ENCODE results near the gene PTPRJ.
A peak's percentile ranks its signal among the peaks of the same experiment; 100 is the strongest.
"Not testable (repeated sequence)": the region's sequence is repeated elsewhere in the genome, so short reads cannot be mapped to it uniquely, and the experiment has no call there.

PTPRJ gene

DNA sequence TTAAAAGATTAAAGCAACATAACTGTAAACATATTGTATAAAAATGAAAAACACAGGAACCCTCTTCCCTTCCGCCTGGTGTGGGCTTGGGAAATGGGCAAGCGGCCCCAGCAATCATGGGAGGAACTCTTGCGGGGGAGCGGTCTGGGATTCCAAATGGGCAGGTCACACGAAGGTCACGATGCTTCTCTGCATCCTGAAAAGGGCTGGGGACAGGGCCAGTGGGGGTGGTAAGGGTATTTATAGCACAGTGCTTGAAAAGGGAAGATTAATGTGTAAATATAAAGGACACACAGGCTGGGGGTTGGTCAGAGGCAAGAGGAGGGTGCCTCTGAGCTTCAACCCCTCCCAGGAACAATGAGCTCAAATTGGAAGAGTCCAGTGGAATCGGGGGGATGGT lies 189.4 kb downstream of the PTPRJ start:
- DNase-seq: no peak

DNA sequence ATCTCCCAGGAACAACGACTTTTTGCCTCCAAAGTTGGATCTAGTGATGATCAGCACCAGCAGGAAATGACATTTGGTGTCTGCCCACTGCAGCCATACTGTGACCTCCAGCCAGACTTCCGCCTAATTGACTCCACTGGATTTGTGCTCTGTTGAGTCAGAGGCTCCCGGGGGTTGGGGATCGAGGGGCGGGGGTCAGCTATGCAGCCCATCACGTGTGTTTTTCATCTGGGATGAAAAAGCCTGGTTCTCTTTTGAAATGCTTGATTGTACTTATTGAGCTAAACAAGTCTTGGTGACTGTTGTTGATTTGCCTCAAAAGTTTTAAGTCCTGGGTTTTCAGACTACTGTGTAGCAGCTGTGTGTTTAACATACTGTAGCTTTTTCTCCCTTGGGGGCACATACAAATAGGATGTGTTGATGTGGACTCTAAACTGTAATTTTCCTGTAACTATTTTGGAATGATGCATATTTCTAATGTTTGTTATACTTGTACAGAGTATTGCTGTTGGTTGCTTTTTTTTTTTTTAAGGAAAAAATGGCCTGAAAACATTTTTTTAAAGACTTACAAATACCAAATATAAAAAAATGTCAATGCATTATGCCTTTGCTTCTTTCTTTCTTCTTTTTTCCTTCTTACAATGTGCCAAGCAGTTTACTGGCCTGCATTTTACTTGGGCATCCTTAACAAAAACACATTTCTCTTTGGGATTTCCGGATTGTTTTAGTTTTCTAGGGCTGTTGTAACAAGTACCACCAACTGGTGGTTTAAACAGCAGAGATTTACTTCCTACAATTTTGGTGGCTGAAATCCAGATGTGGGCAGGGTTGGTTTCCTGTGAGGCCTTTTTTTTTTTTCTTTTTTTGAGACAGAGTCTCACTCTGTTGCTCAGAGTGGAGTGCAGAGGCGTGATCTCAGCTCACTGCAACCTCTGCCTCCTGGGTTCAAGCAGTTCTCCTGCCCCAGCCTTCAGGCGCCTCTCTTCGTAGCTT lies 190.2 kb downstream of the PTPRJ start:
- no peak for DNase-seq

DNA sequence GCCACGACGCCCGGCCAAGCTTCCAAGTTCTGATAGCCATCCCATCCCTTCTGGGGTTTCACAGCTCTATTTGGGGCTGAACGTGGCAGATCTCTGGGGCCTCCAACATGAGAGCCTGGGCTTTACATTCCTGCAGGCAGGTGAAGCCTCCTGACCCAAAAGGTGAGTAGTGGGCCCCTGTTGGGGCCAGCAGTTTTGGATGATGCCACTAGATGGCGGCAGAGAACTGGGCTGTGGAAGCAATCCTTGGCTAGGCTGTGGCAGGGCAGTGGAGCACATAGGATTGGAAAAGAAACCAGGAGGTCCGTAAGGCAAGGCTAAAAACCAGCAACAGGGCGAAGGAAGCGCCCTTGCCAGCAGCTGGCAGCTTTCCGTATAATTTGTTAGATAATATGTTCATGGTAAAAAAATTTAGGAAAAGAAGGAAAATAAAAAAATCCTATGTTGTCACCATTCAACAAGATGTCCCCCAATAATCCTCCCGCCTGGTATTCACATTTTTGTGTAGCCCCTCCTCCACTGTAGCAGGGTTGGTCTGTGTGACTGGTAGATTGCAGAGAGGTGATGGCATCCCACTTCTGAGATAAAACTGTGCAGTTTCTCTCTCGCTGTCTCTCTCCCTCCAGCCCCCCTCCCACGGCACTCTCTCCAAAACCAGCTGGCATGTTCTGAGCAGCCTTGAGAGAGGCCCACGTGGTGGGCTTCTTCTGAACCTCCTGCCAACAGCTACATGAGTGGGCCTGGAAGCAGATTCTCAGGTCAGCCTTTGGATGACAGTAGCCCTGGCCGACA lies 192.7 kb downstream of the PTPRJ start:
- peak; percentile 20 for DNase-seq

DNA sequence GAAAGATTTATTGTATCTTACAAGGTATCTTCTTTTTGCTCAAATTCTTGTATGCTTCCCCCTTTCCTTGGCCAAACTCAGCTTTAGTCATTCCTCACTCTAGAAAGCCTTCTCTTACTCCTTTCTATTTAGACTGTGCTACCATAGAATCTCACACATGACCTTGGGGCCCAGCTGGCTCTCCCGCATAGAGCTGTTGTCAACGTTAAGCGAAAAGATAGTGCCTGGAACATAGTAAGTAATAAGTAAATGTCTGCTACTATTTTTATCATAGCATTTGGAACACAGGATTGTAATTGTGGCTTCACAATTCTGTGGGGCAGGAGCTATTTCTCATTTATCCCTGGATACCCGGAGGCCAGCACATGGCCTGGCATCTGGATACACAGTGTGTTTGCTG lies 197.3 kb downstream of the PTPRJ start:
- DNase-seq: no peak

DNA sequence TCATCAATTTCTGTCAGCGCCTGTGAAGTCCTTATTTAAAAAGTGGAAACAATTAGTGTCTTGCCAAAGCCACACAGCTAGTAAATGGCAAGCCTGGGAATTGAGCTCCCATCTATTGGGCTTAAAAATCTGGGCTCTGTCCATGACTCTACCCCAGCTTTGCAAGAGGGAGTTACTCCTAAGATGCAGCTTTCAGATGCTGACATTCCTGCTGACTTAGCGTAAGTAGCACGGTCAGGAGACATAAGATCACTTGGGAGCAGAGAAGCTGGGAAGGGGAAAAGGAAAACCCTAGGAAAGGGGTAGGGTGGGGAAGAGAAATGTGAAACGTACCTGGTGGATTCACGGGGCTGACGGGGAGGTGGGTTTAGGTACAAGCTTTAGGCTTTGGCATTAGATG lies 200.3 kb downstream of the PTPRJ start:
- DNase-seq: no peak

DNA sequence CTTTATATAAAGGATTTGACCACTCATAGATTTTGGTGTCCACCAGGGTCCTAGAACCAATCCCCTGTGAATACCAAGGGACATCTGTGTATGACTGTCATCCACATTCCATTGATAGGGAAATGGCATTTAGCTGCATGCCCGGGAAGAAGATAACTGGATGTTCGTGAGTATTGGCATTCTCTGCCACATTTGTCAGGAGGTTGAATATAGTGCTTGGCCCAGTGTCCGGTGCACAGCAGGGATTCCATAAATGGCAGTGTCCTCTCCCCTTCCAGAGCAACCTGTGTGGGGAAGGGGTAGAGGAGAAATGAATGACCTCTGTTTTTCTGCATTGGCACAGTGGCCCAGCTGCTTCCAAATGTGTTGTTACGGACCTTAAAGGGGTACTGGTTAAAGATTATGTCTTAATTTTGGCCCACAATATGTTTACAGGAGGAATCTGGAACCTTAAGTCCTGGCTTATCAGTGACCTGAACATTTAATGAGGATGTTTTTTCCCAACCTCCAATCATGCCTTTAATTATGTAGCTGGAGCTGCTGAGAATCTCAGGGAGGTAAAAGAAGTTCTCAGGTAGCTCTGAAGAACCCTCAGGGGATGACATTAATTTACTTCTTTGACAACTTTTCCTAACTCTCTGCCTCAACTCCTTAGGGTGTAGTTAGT lies 202.6 kb downstream of the PTPRJ start:
- no peak for DNase-seq

DNA sequence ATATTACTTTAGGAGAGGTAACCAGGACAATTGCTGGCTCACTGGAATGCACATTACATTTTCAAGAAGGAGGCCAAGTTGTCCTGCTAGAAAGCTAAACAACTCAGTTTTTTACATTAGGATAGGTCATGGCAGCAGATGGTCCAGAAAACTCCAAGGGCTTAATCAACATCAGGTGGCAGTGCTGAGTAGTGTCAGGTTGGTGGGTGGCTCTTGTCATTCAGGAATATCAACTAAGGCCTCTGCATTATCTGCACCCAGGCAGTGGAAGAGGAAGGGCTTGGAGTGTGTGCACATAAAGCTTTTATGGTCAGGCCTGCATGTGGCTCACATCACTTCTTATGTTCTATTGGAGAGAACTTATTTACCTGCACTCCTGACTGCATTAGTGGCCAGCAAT lies 204.1 kb downstream of the PTPRJ start:
- DNase-seq: no peak

DNA sequence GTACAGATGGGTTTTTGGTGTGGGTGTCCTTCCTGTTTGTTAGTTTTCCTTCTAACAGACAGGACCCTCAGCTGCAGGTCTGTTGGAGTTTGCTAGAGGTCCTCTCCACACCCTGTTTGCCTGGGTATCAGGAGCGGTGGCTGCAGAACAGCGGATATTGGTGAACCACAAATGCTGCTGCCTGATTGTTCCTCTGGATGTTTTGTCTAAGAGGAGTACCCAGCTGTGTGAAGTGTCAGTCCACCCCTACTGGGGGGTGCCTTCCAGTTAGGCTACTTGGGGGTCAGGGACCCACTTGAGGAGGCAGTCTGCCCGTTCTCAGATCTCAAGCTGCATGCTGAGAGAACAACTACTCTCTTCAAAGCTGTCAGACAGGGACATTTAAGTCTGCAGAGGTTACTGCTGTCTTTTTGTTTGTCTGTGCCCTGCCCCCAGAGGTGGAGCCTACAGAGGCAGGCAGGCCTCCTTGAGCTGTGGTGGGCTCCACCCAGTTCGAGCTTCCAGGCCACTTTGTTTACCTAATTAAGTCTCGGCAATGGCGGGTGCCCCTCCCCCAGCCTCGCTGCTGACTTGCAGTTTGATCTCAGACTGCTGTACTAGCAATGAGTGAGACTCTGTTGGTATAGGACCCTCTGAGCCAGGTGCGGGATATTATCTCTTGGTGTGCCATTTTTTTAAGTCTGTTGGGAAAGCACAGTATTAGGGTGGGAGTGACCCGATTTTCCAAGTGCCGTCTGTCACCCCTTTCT lies 210.7 kb downstream of the PTPRJ start:
- DNase-seq: not testable (repeated sequence)

DNA sequence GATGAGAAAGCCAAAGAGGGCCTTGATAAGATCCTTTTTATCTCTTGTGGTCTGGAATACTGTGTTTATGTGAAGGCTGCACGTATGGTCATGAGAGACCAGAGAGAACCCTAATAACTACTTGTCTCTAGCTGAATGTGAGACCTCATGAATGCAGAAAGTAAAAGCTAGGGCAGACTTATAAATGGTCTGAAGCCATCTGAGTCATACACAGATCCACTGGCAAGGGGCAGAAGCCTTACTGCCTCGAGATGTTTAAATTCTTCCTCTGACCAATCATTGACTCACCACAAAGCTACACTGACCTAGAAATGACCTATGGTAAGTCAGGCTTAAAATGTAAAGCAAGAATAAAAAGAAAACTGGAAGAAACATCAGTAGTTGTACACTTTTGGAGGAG lies 213.5 kb downstream of the PTPRJ start:
- DNase-seq: no peak

DNA sequence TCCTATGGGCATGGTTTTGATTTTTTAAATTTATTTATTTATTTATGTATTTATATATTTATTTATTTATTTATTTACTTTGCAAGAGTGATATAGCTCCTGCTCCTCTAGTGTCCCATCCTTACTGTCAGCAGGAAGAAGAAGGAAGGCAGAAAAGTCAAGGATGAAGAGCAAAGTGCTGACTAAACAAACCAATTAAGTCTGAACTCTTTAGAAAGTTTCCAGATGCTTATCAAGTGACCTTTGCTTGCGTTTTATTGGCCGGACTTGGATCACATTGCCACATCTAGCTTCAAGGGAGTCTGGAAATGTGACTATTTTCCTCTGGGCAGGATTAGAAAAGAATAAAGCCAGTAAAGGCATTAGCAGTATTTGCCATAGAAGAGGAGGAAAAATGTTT lies 227.5 kb downstream of the PTPRJ start:
- DNase-seq: no peak

DNA sequence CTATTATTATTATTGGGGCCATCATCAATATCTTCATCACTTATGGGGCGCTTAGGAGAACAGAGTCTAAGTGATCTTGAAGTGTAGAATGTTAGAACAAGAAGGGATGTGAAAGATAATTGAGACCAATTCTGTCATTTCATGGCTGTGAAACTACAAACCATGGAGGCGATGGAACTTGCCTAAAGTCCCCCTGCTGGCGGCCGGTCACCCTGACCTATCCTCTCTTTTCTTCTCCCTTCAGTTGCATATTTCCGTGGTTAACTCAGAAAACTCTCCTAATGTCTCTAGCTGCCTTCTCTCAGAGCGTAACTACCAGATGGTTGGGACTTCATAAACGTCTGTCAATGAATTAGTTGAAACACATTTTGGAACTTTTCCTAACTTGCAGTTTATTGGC lies 229.7 kb downstream of the PTPRJ start:
- no peak for DNase-seq

DNA sequence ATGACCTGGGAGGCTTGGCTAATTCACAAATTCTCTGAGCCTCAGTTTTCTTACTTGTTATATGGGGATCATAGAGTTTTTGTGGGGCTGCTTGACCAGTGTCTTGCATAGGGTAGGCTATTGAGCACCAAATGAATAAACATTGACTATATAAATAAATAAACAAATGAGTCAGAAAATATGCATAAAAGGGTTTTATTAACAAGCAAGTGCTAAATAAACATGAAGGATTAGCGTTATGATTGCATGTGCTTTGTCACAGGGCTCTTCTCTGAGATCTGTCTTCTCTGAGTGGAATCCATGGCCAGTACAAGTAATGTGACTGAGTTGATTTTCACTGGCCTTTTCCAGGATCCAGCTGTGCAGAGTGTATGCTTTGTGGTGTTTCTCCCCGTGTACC lies 236.2 kb downstream of the PTPRJ start, which contains the start of gene OR4B1:
OR4B1 (plus strand) TSS at position 301 of the 400 bp plus-strand sequence; CDS start at position 301, 0 bp downstream.
- DNase-seq: no peak
